HG03103 (cell line): Measurements from ENCODE around the gene PDCD1.

Experiments used
- ATAC-seq: cut with Tn5 transposase; IDR thresholded peaks from one replicate; pipeline ENCODE4 v1.9.1; 2021; ENCODE audit warnings: low read depth; ENCODE audit not compliant: unreplicated experiment

The PDCD1 gene

DNA sequence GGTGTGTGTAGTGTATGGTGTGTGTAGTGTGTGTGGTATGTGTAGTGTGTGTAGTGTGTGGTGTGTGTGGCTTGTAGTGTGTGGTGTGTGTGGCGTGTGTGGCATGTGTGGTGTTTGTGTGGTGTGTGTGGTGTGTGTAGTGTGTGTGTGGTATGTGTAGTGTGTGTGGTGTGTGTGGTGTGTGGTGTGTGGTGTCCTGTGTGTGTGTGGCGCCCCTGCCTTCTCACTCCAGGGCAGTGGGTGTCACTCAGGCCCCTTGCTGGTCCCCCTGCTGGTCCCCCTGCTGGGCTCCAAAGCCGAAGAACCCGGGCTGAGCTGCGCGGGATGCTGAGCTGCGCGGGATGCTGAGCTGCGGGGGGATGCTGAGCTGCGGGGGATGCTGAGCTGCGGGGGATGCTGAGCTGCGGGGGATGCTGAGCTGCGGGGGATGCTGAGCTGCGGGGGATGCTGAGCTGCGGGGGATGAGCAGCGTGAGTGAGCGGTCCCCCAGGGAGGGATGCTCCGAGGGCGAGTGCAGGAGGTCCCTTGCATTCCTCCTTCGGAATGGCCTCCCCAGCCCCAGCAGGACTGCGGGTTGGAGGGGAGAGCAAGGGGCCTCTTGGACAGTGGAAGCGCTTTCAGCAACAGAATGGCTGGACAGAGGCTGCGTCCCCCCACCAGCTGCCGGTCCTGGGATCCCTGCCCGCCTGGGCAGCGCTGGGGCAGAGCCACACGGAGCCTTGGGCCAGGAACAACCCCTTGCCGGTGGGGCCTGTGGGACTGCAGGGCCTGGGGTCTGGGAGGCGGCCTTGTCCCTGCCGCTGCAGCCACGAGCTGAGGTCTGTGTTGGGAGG, 7.5 kb upstream of the PDCD1 start:
- no peak for ATAC-seq

DNA sequence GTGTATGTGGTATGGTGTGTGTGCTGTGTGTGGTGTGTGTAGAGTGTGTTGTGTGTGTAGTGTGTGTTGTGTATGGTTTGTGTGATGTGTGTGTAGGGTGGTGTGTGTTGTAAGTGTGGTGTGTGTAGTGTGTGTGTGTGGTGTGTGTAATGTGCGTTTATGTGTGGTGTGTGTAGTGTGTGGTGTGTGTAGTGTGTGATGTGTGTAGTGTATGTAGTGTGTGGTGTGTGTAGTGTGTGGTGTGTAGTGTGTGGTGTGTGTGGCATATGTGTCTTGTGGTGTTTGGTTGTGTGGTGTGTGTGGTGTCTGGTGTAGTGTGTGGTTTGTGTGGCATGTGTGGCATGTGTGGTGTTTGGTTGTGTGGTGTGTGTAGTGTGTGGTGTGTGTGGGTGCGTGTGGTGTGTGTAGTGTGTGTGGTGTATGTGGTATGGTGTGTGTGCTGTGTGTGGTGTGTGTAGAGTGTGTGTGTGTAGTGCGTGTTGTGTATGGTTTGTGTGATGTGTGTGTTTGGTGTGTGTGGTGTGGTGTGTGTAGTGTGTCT, 6.8 kb upstream of the PDCD1 start:
- no peak for ATAC-seq

DNA sequence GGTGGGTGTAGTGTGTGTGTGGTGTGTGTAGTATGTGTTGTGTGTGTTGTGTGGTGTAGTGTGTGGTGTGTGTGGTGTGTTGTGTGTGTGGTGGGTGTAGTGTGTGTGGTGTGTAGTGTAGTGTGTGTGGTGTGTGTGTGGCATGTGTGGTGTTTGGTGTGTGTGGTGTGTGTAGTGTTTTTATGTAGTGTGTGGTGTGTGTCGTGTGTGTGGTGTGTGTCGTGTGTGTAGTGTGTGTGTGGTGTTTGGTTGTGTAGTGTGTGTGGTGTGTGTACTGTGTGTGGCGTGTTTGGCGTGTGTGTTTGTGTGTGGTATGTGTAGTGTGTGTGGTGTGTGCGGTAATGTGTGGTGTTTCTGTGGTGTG, 6.1 kb upstream of the PDCD1 start:
- no peak for ATAC-seq

DNA sequence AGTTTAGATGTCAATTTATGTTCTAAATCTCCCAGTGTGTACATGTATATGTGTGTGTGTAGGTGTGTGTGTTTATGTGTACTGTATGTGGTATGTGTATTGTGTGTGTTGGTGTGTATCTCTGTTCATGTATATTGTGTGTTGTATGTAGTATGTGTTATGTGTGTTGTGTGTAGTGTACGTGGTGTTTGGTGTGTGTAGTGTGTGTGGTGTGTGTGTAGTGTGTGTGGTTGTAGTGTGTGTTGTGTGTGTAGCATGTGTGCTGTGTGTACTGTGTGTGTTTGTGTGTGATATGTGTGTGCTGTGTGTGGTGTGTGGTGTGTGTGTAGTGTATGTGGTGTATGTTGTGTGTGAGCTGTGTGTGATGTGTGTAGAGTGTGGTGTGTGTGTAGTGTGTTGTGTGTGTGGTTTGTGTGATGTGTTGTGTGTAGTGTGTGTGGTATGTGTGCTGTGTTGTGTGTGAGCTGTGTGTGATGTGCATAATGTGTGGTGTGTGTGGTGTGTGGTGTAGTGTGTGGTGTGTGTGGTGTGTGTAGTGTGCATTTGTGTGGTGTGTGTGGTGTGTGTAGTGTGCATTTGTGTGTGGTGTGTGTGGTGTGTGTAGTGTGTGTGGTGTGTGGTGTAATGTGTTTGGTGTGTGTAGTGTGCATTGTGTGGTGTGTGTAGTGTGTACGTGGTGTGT, 5.6 kb upstream of the PDCD1 start:
- ATAC-seq: no peak

DNA sequence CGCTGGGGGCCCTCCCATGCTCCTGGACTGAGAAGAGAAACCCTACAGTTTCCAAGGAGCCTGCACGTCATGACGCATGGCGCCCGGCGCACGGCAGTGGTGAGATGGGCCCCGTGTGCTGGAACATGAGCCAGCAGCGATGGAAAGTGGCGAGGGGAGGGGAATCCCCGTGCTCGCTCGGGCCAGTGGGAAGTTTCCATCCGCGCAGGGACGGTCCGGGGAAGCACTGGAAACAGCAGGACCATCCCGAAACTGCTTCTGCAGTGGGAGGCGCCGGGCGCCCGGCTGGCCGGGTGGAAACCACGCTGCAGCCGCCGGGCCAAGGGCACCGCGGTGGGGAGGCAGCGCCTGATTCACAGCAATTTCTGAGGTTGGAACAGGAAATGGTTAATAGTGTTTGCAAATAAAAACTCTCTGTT, 4.9 kb upstream of the PDCD1 start:
- ATAC-seq: no peak

DNA sequence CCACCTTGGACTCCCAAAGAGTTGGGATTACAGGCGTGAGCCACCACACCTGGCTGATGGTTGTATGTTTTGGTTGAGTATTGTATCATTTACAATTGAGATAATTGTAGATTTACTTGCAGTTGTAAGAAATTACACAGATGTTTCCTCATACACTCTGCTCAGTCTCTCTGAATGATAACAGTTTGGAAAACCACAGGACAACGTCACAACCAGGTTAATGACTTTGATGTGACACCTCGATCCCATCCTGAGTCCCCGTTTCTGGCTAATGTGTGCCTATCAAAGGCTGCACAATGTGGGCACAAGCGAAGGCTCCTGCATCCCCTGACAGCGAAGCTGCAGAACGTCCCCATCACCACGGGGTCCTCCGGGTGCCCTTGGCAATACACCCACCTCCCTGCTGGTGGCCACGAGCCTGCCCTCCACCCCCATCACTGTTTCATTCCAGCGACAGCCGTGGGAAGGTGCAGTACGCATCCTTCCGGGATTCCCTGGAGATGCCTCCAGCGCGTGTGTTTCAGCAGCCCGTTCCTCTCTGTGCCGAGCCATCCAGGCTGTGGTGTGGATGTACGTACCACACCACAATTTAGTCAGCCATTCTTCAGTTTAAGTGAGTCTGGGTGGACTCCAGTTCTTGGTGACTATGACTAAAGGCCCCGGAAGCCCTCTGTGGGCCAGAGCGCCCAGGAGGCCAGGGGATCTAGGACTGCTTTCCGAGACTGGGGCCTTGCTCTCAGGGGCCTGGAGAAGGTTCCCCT, 4.3 kb upstream of the PDCD1 start:
- no peak for ATAC-seq

DNA sequence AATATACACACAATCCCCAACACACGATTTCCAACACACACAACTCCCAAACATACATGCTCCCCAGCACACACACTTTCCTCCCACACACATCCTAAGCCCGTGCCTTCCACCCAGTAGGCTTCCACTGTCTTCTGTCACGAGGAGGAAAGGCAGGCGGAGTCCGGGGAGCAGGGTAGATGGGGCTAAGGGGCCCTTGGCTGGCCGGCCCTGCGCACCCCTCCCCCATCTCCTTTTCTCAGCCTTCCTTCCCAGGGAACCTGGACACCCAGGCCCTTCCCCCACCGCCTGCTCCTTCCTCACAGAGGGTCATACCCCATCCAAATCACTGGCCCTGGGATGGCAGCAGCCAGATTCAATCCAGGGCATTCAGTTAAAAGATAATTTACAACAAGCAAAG, 3.4 kb upstream of the PDCD1 start:
- no peak for ATAC-seq

DNA sequence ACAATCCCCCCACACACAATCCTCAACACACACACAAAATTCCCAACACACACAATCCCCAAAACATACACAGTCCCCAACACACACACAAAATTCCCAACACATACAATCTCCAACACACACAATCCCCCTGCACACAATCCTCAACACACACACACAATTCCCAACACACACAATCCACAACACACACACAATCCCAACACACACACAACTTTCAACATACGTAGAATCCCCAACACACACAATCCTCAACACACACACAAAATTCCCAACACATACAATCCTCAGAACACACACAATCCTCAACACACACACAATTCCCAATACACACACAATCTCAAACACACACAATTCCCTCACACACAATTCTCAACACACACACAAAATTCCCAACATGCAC, 2.6 kb upstream of the PDCD1 start:
- no peak for ATAC-seq

DNA sequence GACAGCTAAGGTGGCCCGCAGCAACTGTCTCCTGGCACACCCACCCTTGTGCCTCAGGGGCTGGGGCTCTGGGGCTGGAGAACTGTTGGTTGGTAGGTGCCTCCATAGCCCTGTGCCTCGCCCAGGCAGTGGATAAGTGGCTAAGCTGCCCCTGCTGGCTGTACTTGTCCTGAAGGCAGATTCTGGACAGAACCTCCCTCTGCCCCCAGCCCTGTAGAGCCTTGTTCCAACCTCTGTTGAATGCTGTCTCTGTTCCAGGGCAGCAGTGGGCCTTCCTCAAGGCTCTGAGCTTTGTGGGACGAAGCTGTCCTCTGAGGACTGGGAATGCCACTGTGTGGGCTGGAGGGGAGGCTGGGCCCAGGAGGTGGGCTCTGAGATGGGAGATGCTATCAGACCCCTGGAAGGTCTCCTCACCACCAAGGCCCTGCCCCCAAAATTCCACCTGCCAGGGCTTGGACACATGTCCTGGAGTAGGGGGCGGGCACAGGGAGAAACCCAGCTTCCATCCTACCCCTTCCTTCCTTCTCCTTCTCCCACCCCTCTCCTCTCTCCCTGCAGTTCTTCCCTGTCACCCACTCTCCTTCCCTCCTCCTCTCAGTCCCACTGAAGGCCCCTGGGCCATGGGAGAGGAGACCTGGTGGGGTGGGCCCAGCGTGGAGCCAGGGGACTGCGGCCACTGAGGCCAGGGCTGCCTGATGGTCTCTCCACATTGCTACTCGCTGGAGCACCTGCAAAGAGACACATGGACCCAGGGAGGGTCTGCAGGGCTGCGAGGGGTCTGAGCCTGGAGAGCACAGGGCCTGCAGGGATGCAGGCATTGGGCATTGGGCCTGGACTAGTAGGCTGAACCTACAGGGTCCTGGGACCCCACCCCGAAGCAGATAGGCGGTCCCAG, 1.7 kb upstream of the PDCD1 start:
- ATAC-seq: peak; percentile 6

DNA sequence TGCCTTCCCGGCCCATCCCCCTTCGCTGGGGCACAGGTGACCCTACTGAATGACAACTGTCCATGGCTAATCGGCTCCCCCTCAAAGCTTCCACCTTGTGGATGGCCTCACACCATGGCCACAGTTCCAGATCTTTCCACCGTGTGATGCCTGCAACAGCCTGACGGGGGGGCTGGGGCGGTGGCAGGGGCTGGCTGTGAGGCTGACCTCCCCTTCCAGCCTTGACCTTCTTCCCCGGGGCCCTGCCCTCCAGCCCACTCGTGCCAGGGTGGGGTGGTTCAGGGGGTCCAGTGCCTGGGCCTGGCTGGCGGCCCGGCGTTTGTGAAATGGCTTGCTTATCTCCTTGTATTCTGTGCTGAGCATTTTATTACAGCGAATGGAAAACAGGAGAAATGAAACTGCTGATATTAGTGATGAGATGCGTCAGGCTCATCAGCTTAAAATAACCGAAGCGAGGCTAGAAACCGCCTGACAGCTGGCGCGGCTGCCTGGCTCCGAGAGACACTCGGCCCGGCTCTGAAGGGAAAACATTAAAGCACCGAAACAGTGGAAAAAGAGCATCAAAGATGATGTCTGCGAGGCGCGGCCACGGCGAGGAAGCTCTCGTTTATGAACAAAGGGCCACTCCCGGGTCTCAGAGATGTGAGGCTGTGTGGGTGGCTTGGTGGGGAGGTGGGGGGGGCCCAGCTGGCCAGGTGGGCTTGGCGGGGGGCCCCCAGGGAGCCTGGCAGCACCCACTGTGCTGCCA, 916 bp upstream of the PDCD1 start:
- peak; percentile 35 for ATAC-seq

DNA sequence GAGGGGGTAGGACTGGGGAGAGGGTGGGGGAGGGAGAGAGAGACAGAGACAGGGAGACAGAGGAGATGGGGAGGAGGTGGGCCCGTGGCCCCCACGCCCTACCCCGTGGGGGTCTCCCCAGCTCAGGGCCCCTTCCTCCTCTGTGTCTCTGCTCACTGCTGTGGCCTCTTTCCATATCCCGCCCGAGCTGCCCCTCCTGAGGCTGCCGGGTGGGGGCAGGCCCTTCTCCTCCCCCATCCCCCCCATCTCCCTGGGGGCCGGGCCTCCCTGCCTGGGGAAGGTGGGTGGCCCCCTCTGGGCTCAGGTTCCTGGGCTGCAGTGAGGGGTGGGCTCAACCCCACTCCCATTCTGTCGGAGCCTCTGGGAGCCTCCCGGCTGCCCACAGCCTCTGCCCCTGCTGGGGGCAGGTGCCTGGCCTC, 332 bp upstream of the PDCD1 start:
- ATAC-seq: peak; percentile 7

DNA sequence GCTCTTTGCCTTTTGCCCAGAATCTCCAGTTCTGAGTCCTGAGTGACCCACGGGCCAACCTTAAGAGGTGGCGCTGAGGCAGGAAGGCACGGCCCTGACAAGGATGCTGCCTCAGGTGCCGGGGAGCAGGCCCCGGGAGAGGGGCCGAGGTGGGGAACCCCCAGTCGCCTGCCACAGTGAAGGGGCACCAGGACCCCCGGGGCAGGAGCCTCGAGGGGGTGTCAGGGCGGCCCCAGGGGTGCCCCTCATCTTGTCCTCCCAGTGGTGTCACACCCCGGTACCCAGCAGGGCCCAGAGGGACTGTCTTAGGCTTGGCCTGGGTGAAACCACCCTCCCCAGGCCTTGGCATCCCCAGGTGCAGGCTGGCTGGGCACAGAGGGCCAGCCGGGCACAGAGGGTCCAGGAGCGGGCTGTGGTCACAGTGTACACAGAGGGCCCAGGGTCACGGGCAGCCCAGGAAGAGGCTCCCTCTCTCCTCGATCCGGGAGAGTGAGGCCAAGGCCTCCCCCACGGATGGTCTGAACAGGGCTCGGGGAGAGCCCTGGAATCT, 1.0 kb downstream of the PDCD1 start:
- no peak for ATAC-seq

DNA sequence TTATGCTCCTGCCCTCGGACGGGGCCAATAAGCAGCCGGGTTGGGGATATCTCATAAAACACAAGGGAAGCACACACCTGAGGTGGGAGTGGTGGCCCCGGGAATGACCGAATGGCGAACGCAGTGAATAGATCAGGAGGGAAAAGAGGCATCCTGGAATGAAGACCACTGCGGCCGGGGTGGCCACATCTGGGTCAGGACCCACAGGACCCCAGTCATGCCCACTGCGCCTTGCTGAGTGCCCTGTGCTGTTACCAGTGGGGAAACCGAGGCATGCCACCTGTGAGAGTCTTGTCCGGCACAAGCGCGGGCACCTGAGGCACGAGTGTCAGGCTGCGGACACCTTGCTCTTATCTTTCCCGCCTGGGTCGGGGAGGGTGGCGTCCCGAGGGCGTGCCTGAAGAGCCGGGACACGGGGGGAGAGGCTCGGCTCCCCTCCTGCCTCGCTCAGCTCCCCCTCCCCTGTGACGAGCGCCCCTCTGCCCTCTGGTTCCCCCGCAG, 1.6 kb downstream of the PDCD1 start:
- ATAC-seq: no peak

DNA sequence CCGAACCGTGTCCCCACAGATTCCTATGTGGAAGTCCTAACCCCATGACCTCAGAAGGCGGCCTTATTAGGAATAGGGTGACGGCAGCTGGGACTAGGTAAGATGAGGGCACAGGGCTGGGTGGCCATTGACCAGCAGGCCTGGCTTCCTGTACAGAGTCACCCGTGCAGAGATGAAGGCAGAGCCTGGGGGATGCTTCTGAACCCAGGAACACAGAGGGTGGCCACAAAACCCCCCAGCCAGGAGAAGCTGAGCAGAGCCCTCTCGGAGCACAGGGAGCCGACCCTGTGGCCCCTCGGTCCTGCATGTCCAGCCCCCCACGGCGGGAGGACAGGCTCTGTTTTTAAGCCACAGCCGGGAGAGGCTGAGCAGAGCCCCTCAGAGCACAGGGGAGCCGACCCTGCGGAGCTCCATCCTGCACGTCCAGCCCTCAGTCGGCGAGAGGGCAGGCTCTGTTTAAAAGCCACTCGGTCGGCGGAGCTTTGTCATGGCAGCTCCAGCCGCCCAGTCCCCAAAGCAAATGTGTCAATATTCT, 2.7 kb downstream of the PDCD1 start:
- ATAC-seq: no peak

DNA sequence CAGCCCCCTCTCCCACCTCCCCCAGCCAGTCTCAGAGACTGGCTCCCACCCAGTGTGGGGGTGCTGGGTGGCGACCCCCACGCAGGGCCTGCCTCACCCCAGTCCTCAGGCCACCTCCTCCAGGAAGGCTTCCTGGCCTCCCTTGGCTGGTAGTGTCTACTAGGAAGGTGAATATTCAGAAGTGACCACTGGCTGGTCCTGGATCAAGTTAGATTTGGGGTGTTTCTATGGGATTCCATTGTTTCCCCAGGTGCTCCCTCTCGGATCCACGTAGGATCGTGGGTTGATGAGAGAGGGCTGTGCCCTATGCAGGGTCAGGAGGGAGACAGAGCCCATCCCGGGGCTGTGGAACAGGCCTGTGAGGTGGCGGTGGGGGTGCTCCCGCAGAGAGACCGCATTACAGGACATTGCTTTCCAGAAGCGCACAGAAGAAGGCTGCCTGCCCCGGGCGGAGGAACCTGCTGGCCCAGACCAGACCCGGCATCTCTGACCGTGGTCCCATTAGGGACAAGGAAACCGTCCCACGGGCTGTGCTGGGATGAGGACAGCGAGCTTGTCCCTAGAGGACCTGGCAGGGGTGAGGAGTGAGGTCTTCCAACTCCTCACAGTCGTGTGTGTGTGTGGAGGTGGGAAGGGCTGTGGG, 3.3 kb downstream of the PDCD1 start:
- ATAC-seq: no peak

DNA sequence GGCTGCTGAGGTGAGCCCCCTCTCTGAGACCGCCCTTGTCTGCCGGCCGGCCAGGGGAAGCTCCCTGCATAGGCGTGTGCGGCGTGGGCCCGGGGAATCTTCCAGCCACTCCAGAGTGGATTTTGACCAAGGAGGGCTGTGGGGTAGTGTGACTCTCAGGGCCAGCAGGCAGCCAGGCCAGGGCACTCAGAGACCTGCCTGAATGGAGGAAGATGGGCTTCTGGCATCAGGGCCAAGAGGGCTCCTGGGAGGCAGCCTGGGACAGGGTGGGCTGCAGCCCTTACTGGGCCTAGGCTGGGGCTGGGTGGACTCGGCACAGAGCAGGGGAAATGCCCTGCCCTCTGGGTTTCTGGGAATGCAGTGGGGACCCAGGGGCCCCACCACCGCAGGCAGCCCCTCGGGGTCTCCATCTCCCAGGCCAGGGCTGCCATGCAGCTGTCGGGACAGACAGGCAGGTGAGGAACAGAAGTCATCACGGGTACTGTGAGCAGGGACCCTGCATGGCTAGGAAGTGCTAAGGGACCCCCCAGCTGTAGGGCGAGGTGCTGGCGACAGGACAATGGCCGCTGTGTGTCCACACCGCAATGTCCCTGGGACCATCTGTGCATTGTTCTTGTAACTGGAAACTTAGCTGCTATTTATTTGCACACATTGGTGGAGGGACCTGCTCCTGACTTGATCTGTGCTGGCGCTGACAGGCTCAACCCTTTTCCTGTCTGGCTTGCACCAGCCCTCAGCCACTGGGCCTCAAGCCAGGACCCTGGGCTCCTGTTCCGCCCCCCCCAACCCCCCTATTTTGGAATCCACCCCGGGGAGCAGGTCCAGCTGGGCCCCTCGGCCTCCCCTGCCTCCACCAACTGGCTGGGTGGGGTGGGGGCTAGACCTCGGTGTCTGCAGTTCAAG, 4.1 kb downstream of the PDCD1 start:
- no peak for ATAC-seq

DNA sequence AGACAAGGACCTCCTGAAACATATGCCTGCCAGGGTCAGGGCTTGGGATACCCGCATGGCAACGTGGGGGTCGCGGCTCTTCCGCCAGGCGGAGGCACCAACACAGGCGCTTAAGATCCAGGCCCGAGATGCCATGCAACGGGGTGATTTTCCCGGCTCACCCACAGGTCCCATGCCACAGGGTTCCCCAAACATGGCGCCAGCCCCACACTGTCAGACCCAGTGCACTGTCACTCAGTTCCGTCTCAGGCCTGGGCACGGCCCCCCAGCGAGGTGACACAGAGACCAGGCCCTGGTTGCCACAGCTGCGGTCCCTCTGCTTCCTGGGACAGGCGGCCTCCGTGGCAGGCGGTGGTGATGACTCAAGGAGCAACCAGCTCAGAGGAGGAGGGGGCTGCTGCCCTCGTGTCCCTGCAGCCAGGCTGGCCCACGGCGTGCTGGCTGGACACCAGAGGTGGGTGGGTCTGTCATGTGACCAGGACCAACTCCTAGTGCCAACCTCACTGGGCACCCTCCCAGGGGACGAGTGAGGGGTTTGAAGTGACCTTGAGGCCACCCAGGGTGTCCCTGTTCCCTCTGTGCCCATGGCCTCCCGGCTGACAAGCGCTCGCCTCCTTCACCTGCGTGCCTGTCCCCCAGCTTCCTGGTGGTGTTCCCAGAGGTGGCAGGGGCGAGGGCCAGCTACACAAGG, 4.9 kb downstream of the PDCD1 start:
- no peak for ATAC-seq
